Central memory CD8-positive, alpha-beta T cell (primary cell): ENCODE measurements around the gene MYL4.
"Not testable (repeated sequence)": the region's sequence is repeated elsewhere in the genome, so short reads cannot be mapped to it uniquely, and the experiment has no call there.

Source experiments
- ATAC-seq: fragments of 150-1000 bp; cut with Tn5 transposase; replicated peaks from 2 replicates; pipeline ENCODE4 v1.10.0; 2022; ENCODE audit warnings: mild to moderate bottlenecking, moderate FRiP score, moderate number of reproducible peaks; ENCODE audit not compliant: poor library complexity, severe bottlenecking; ENCODE audit errors: extremely low read depth
- DNase-seq, 2 donors: peaks; one replicate each; pipeline ENCODE4 v3.0.0; 2021; ENCODE audit warnings: low spot score in 2 of 2
- H3K27ac Mint-ChIP-seq: one replicate; pipeline ENCODE4 v1.8.0; 2022; ENCODE audit warnings: low read depth, mild to moderate bottlenecking, moderate library complexity, mixed read lengths
- H3K27me3 Mint-ChIP-seq: one replicate; pipeline ENCODE4 v1.8.0; 2022; ENCODE audit warnings: mixed read lengths
- H3K36me3 Mint-ChIP-seq: one replicate; pipeline ENCODE4 v1.8.0; 2022; ENCODE audit warnings: mild to moderate bottlenecking, moderate library complexity, mixed read lengths; ENCODE audit not compliant: insufficient read depth
- H3K4me1 Mint-ChIP-seq: one replicate; pipeline ENCODE4 v1.8.0; 2022; ENCODE audit warnings: mixed read lengths
- H3K4me3 Mint-ChIP-seq: one replicate; pipeline ENCODE4 v1.8.0; 2022; ENCODE audit warnings: mild to moderate bottlenecking, moderate library complexity, mixed read lengths
- H3K9me3 Mint-ChIP-seq: one replicate; pipeline ENCODE4 v1.8.0; 2022; ENCODE audit warnings: mixed read lengths

MYL4 gene

GRCh38 chr17:47180337-47180736 is 28.8 kb upstream of the MYL4 start:
- H3K4me3 Mint-ChIP-seq: no peak overlapping the region
- peaks cover 35% of the 10 kb centered on the region for H3K36me3 Mint-ChIP-seq
- H3K4me1 Mint-ChIP-seq: peaks cover 58% of the 10 kb centered on the region
- H3K27ac Mint-ChIP-seq: peak overlapping the region; percentile 27
- ATAC-seq (no peak), DNase-seq (no peak)
- H3K9me3 Mint-ChIP-seq: no peaks in the 10 kb centered on the region
- H3K27me3 Mint-ChIP-seq: no peaks in the 10 kb centered on the region

GRCh38 chr17:47180988-47181387 is 28.2 kb upstream of the MYL4 start:
- DNase-seq, H3K4me3 Mint-ChIP-seq, H3K27me3 Mint-ChIP-seq, H3K27ac Mint-ChIP-seq, H3K9me3 Mint-ChIP-seq, ATAC-seq: not testable (repeated sequence)
- Mint-ChIP-seq H3K4me1 (peaks cover 61% of the 10 kb centered on the region), H3K36me3 (peaks cover 35% of the 10 kb centered on the region)

- no peaks in the 10 kb centered on the region for H3K27me3 Mint-ChIP-seq
- no peak overlapping the region for H3K27ac Mint-ChIP-seq
- no peak overlapping the region for H3K4me3 Mint-ChIP-seq
- ATAC-seq: no peak
- no peak for DNase-seq
- H3K4me1 Mint-ChIP-seq: peaks cover 55% of the 10 kb centered on the region
- peaks cover 24% of the 10 kb centered on the region for H3K36me3 Mint-ChIP-seq
- H3K9me3 Mint-ChIP-seq: no peaks in the 10 kb centered on the region
These were observed 24.5 kb upstream of the MYL4 start for GRCh38 chr17:47184681-47185080.

GRCh38 chr17:47188271-47188875 is 20.8 kb upstream of the MYL4 start:
- peaks cover 12% of the 10 kb centered on the region for H3K36me3 Mint-ChIP-seq
- peak overlapping the region; percentile 89 for H3K4me3 Mint-ChIP-seq
- ATAC-seq (no peak), DNase-seq (no peak)
- peak overlapping the region; percentile 95 for H3K27ac Mint-ChIP-seq
- no peaks in the 10 kb centered on the region for H3K27me3 Mint-ChIP-seq
- H3K4me1 Mint-ChIP-seq: peaks cover 50% of the 10 kb centered on the region
- no peaks in the 10 kb centered on the region for H3K9me3 Mint-ChIP-seq

- DNase-seq (peak; percentile 100), ATAC-seq (peak; percentile 95)
- Mint-ChIP-seq H3K4me3 (peak within 1 kb of the TSS; percentile 89), H3K27me3 (no peaks in the 10 kb centered on the region), H3K36me3 (peaks cover 12% of the 10 kb centered on the region), H3K27ac (peak within 1 kb of the TSS; percentile 95), H3K9me3 (no peaks in the 10 kb centered on the region), H3K4me1 (peaks cover 47% of the 10 kb centered on the region)
These were observed 20.0 kb upstream of the MYL4 start, which contains the start of gene CDC27 for GRCh38 chr17:47188876-47189731. TSS of gene CDC27 (minus strand) at chr17:47189295. CDS start at chr17:47189172, 123 bp downstream.

GRCh38 chr17:47189732-47190237 is 19.4 kb upstream of the MYL4 start:
- Mint-ChIP-seq H3K4me1 (peaks cover 40% of the 10 kb centered on the region), H3K4me3 (peak overlapping the region; percentile 89), H3K27me3 (no peaks in the 10 kb centered on the region), H3K27ac (peak overlapping the region; percentile 95), H3K9me3 (no peaks in the 10 kb centered on the region), H3K36me3 (peaks cover 12% of the 10 kb centered on the region)
- no peak for DNase-seq
- ATAC-seq: no peak

- H3K27ac Mint-ChIP-seq: no peak overlapping the region
- ATAC-seq (no peak), DNase-seq (no peak)
- peaks cover 12% of the 10 kb centered on the region for H3K36me3 Mint-ChIP-seq
- no peaks in the 10 kb centered on the region for H3K9me3 Mint-ChIP-seq
- no peak overlapping the region for H3K4me3 Mint-ChIP-seq
- H3K27me3 Mint-ChIP-seq: no peaks in the 10 kb centered on the region
- peaks cover 39% of the 10 kb centered on the region for H3K4me1 Mint-ChIP-seq
These were observed 18.9 kb upstream of the MYL4 start for GRCh38 chr17:47190243-47190642.

- Mint-ChIP-seq H3K4me1 (peaks cover 37% of the 10 kb centered on the region), H3K4me3 (no peak overlapping the region), H3K9me3 (no peaks in the 10 kb centered on the region), H3K27me3 (no peaks in the 10 kb centered on the region), H3K36me3 (peaks cover 12% of the 10 kb centered on the region), H3K27ac (no peak overlapping the region)
- ATAC-seq (no peak), DNase-seq (no peak)
These were observed 18.4 kb upstream of the MYL4 start for GRCh38 chr17:47190770-47191169.

GRCh38 chr17:47192554-47192953 is 16.6 kb upstream of the MYL4 start:
- DNase-seq (no peak), ATAC-seq (no peak)
- no peak overlapping the region for H3K27ac Mint-ChIP-seq
- peaks cover 26% of the 10 kb centered on the region for H3K4me1 Mint-ChIP-seq
- no peaks in the 10 kb centered on the region for H3K9me3 Mint-ChIP-seq
- H3K27me3 Mint-ChIP-seq: no peaks in the 10 kb centered on the region
- peaks cover 12% of the 10 kb centered on the region for H3K36me3 Mint-ChIP-seq
- H3K4me3 Mint-ChIP-seq: no peak overlapping the region

GRCh38 chr17:47193931-47194511 is 15.1 kb upstream of the MYL4 start:
- no peaks in the 10 kb centered on the region for H3K27me3 Mint-ChIP-seq
- no peak overlapping the region for H3K4me3 Mint-ChIP-seq
- H3K4me1 Mint-ChIP-seq: peaks cover 26% of the 10 kb centered on the region
- no peak for ATAC-seq
- no peak for DNase-seq
- H3K36me3 Mint-ChIP-seq: peaks cover 5% of the 10 kb centered on the region
- no peaks in the 10 kb centered on the region for H3K9me3 Mint-ChIP-seq
- no peak overlapping the region for H3K27ac Mint-ChIP-seq

- Mint-ChIP-seq H3K27ac (no peak overlapping the region), H3K4me1 (peaks cover 15% of the 10 kb centered on the region), H3K36me3 (no peaks in the 10 kb centered on the region), H3K27me3 (no peaks in the 10 kb centered on the region), H3K9me3 (no peaks in the 10 kb centered on the region), H3K4me3 (no peak overlapping the region)
- ATAC-seq (no peak), DNase-seq (no peak)
These were observed 11.3 kb upstream of the MYL4 start for GRCh38 chr17:47197821-47198220.

GRCh38 chr17:47199627-47200324 is 9.4 kb upstream of the MYL4 start:
- DNase-seq: no peak
- Mint-ChIP-seq H3K36me3 (peaks cover 2% of the 10 kb centered on the region), H3K4me1 (peaks cover 23% of the 10 kb centered on the region), H3K9me3 (no peaks in the 10 kb centered on the region), H3K27me3 (no peaks in the 10 kb centered on the region), H3K27ac (no peak overlapping the region), H3K4me3 (no peak overlapping the region)
- no peak for ATAC-seq
